Esophagus muscularis mucosa (tissue), 4 donors: ENCODE data around the gene CLEC16A. TPM values are rescaled to one million over a fixed set of nuclear protein-coding genes. Genes with fewer than 3 reads are reported as not detected.

Experiments used
- DNase-seq: peaks from one replicate; pipeline ENCODE4 v3.0.0-alpha.2; 2017; ENCODE audit errors: extremely low spot score
- H3K27ac ChIP-seq, 4 donors: fragments of 200-600 bp; sonication (generic); replicated peaks in 1 of 4; 1 replicate in 3 of 4; 2 replicates in 1 of 4; pipeline ENCODE4 v1.5.1; 2016 to 2019; ENCODE audit warnings: mild to moderate bottlenecking in 1 of 4
- H3K27me3 ChIP-seq, 4 donors: fragments of 200-600 bp; sonication (generic); one replicate each; pipeline versions ENCODE4 v1.5.1 to v1.6.0; 2016 to 2019
- H3K36me3 ChIP-seq, 4 donors: fragments of 200-600 bp; sonication (generic); one replicate each; pipeline ENCODE4 v1.5.1; 2016 to 2019
- H3K4me1 ChIP-seq, 4 donors: fragments of 200-600 bp; sonication (generic); one replicate each; pipeline ENCODE4 v1.5.1; 2016 to 2019
- H3K4me3 ChIP-seq, 4 donors: fragments of 200-600 bp; sonication (generic); 1 replicate in 2 of 4; 2 replicates in 2 of 4; pipeline ENCODE4 v1.5.1; 2016 to 2019; ENCODE audit warnings: mild to moderate bottlenecking in 4 of 4, moderate library complexity in 1 of 4
- H3K9me3 ChIP-seq, 4 donors: fragments of 200-600 bp; sonication (generic); 1 replicate in 3 of 4; 2 replicates in 1 of 4; pipeline ENCODE4 v1.5.1; 2016 to 2019
- EP300 ChIP-seq: sonication (generic); formaldehyde crosslinking; IDR thresholded peaks from one replicate; pipeline ENCODE4 v1.6.1; 2017; ENCODE audit warnings: antibody characterized with exemption
- POLR2A ChIP-seq: fragments of 450-650 bp; IDR thresholded peaks from one replicate; pipeline ENCODE4 v1.6.1; 2017; ENCODE audit warnings: antibody characterized with exemption, moderate library complexity, mild to moderate bottlenecking, low read depth
- POLR2AphosphoS5 ChIP-seq, 2 donors: sonication (generic); formaldehyde crosslinking; IDR thresholded peaks; one replicate each; pipeline ENCODE4 v1.6.1; 2017; ENCODE audit warnings: antibody characterized with exemption in 2 of 2
- WGBS: methylation state at CpG from one replicate; pipeline ENCODE4 v1.1.5; 2018; 5-methylcytosine and 5-hydroxymethylcytosine counted together
- intact Hi-C: fragments of 100-400 bp; cut with DNase I; formaldehyde crosslinking; loops from one replicate; pipeline ENCODE4 v1.15.1; 2023
- total RNA-seq, 4 donors: library from RNA; depleted of rRNA; stranded (reverse); fragments of >200 nt; gene quantifications; one replicate each; pipeline versions ENCODE4 v1.1.0 to v1.2.1, GENCODE V29; 2016
- TF ChIP-seq, protein P1 (sequence below), 3 experiments: fragments of 200-600 bp in 2 of 3; fragments of 450-650 bp in 1 of 3; sonication (generic) in 2 of 3; IDR thresholded peaks; one replicate each; pipeline ENCODE4 v1.5.1; 2017 to 2019; ENCODE audit warnings: antibody characterized with exemption in 3 of 3, mild to moderate bottlenecking in 2 of 3, moderate library complexity in 1 of 3

The CLEC16A gene
- total RNA-seq, 4 donors from 2014 or later = 22.3 to 34.7 (median 29.2) TPM

- DNase-seq = no peak
- H3K27ac ChIP-seq = no peak overlapping the region
- no peak for TF ChIP-seq POLR2AphosphoS5 (IDR thresholded peaks at IDR 0.05)
- no peak for TF ChIP-seq EP300
- TF ChIP-seq, protein P1, sequence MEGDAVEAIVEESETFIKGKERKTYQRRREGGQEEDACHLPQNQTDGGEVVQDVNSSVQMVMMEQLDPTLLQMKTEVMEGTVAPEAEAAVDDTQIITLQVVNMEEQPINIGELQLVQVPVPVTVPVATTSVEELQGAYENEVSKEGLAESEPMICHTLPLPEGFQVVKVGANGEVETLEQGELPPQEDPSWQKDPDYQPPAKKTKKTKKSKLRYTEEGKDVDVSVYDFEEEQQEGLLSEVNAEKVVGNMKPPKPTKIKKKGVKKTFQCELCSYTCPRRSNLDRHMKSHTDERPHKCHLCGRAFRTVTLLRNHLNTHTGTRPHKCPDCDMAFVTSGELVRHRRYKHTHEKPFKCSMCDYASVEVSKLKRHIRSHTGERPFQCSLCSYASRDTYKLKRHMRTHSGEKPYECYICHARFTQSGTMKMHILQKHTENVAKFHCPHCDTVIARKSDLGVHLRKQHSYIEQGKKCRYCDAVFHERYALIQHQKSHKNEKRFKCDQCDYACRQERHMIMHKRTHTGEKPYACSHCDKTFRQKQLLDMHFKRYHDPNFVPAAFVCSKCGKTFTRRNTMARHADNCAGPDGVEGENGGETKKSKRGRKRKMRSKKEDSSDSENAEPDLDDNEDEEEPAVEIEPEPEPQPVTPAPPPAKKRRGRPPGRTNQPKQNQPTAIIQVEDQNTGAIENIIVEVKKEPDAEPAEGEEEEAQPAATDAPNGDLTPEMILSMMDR (IDR thresholded peaks at IDR 0.05) = no peak
- no peak for TF ChIP-seq POLR2A
- intact Hi-C loops = loop anchor here (5.0 kb wide), 1 partner anchor 189 kb away; no protein-coding TSS in a partner anchor
- H3K4me3 ChIP-seq = no peak overlapping the region
- peaks cover 0 to 65% (median 38%) of the 10 kb centered on the region in 4 donors for H3K36me3 ChIP-seq
- 97% methylated on average over 3 of the region's 3 CpGs for whole genome bisulfite sequencing
- H3K27me3 ChIP-seq = no peaks in the 10 kb centered on the region
- peaks cover 14 to 22% (median 16%) of the 10 kb centered on the region in 4 donors for H3K4me1 ChIP-seq
- no peaks in the 10 kb centered on the region for H3K9me3 ChIP-seq
Observed at GRCh38 chr16:10968498-10968897, 24.1 kb downstream of the CLEC16A start.

- intact Hi-C loops = loop anchor here (5.0 kb wide), 1 partner anchor 188 kb away; no protein-coding TSS in a partner anchor
- H3K9me3 ChIP-seq = no peaks in the 10 kb centered on the region
- H3K4me1 ChIP-seq = peaks cover 6 to 14% (median 11%) of the 10 kb centered on the region in 4 donors
- TF ChIP-seq POLR2A = no peak
- no peak for TF ChIP-seq EP300
- no peak for TF ChIP-seq POLR2AphosphoS5 (IDR thresholded peaks at IDR 0.05)
- TF ChIP-seq, protein P1 (IDR thresholded peaks at IDR 0.05) = no peak
- H3K4me3 ChIP-seq = no peak overlapping the region
- no peaks in the 10 kb centered on the region for H3K27me3 ChIP-seq
- H3K27ac ChIP-seq = no peak overlapping the region
- peaks cover 0 to 71% (median 38%) of the 10 kb centered on the region in 4 donors for H3K36me3 ChIP-seq
- DNase-seq = no peak
- 50% methylated on average over 1 of the region's 1 CpG for WGBS
Observed at GRCh38 chr16:10969615-10970014, 25.3 kb downstream of the CLEC16A start.

DNA sequence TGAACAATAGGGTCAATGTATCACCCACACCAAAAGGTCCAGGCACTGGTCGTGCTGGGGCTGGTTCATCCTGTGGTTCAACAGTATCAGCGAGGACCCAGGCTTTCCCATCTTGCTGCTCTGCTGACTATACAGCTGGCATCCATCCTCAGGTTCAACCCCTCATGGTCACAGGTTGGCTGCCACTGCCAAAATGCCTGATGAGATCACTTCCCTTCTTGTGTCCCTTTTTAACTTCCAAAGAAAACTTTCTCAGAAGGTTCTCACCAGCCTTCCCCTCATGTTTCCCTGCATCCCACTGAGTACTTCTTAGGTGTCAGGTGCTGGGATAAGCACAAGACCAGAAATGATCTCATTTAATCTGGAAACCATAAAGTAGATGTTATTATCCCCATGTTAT is 25.7 kb downstream of the CLEC16A start:
- WGBS = 95% methylated on average over 2 of the region's 2 CpGs
- no peak for DNase-seq

GRCh38 chr16:10971560-10971961 is 27.2 kb downstream of the CLEC16A start:
- WGBS = 45% methylated on average over 3 of the region's 3 CpGs
- H3K27me3 ChIP-seq = no peaks in the 10 kb centered on the region
- DNase-seq = no peak

More for the DNA sequence above, 25.7 kb downstream of the CLEC16A start:
- H3K27me3 ChIP-seq = no peaks in the 10 kb centered on the region
- intact Hi-C loops = no loop called here
- peaks cover 0 to 74% (median 43%) of the 10 kb centered on the region in 4 donors for H3K36me3 ChIP-seq
- TF ChIP-seq EP300 (no peak), POLR2A (no peak), POLR2AphosphoS5 (IDR thresholded peaks at IDR 0.05) (no peak)
- TF ChIP-seq, protein P1 (IDR thresholded peaks at IDR 0.05) = no peak
- no peak overlapping the region for H3K27ac ChIP-seq
- no peak overlapping the region for H3K4me3 ChIP-seq
- H3K4me1 ChIP-seq = peaks cover 5 to 13% (median 11%) of the 10 kb centered on the region in 4 donors
- H3K9me3 ChIP-seq = no peaks in the 10 kb centered on the region

More at GRCh38 chr16:10971560-10971961, 27.2 kb downstream of the CLEC16A start:
- Histone ChIP-seq H3K9me3 (no peaks in the 10 kb centered on the region), H3K4me3 (no peak overlapping the region), H3K4me1 (peaks cover 5 to 13% (median 11%) of the 10 kb centered on the region in 4 donors), H3K36me3 (peaks cover 4 to 77% (median 54%) of the 10 kb centered on the region in 4 donors), H3K27ac (peak overlapping the region; percentile 15 to 20 (median 18))
- intact Hi-C loops = no loop called here
- TF ChIP-seq EP300 = no peak
- TF ChIP-seq POLR2AphosphoS5 (IDR thresholded peaks at IDR 0.05) = peak; percentile 25 to 40
- TF ChIP-seq, protein P1 (IDR thresholded peaks at IDR 0.05) = peak; percentile 80 to 82 (median 81)
- TF ChIP-seq POLR2A = no peak
